GM12892 (cell line): ENCODE data around the gene SH3RF3.

ENCODE experiments used
- DNase-seq: peaks from one replicate; pipeline ENCODE4 v3.0.0; 2011; ENCODE audit not compliant: insufficient read length
- FAIRE-seq: peaks from 2 replicates; lab custom pipeline; 2011; peaks lifted over from hg19 to GRCh38; lab: Jason Lieb, UNC
- POLR2A ChIP-seq: IDR thresholded peaks from 2 replicates; pipeline ENCODE4 v1.6.1; 2011; ENCODE audit warnings: low read depth, low read length, control low read depth
- POLR2AphosphoS5 ChIP-seq: IDR thresholded peaks from 2 replicates; pipeline ENCODE4 v1.6.1; 2011; ENCODE audit warnings: low read depth, low read length, control low read depth
- TAF1 ChIP-seq: IDR thresholded peaks from 2 replicates; pipeline ENCODE4 v1.6.1; 2011; ENCODE audit warnings: low read depth, mild to moderate bottlenecking, control low read depth, low read length, borderline replicate concordance

Gene SH3RF3

DNA sequence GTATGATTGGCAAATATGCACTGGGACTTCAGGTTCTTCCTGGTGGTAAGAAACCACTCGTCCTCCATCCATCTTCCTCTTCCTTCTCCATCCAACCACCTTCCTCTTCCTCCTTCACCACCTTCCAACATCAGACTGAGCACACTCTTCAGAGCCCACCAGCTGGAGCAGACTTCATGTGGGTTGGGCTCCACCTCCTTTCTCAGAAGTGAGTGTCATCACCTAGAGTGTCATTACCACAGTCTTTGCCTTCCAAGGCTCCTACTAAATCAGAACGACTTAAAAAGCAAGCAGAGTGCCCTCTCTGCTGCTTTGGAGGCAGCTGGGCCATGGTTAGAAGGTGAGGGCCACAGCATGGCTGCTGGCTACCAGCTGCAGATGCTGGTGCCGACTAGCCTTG is 171.6 kb downstream of the SH3RF3 start:
- FAIRE-seq (no peak), DNase-seq (no peak)
- TF ChIP-seq POLR2A: no peak
- no peak for TF ChIP-seq POLR2AphosphoS5
- TF ChIP-seq TAF1: no peak

DNA sequence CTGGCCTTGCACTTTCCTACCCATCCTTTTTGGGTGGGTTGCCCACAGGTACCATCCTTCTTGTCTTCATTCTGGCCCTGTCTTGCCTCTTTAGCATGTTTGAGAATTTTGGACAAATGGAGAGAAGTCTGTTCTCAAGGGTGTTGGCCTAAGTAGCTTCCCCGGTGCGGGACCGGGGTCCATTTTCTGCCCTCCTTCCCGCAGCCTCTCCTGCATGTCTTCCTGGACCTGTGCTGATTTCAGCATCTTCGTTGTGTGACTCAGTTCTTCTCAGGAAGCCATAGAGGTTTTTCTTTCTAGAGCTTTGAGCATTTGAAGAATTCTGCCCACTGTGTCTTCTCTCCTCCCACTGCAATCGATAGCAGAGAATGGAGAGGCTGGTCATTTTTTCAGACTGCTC is 172.7 kb downstream of the SH3RF3 start:
- no peak for DNase-seq
- no peak for FAIRE-seq
- TF ChIP-seq TAF1 (no peak), POLR2A (no peak), POLR2AphosphoS5 (no peak)

DNA sequence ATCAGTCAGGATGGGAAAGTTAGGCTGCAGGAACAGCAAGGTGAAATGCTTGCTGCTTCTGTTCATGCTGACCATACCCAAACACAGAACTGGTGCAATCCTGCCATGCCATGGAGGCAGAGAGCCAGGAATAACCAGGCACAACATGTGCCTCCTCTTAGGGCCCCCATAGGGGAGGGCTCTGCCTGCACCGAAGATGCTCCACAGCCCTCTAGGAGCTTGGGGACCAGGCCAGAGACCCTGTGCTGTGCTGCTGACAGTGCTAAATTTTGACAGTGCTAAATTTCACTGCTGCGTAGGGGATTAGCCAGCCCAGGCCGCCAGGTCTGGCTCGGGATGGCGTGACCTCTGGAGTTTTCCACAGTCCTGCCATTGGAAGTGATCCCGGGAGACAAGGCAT is 173.3 kb downstream of the SH3RF3 start:
- FAIRE-seq: no peak

DNA sequence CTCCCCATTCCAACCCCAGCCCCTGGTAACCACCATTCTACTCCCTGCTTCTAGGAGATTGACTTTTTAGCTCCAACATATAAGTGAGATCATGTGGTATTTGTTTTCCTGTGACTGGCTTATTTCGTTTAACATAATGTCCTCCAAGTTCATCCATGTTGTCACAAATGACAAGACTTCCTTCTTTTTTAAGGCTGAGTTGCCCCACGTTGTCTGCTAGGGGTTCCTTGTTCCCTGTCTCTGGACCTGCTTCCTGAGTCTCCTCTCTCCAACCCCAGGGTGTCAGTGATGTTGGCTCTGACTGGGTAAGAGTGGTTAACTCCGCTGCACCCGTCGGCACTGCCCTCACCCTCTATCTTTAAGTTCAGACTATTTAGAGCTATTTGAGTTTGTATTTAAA is 175.2 kb downstream of the SH3RF3 start:
- DNase-seq (no peak), FAIRE-seq (no peak)
- TF ChIP-seq POLR2A: no peak
- no peak for TF ChIP-seq POLR2AphosphoS5
- TF ChIP-seq TAF1: no peak

More for the DNA sequence above, 173.3 kb downstream of the SH3RF3 start:
- DNase-seq: no peak
- TF ChIP-seq POLR2AphosphoS5: no peak
- no peak for TF ChIP-seq POLR2A
- TF ChIP-seq TAF1: no peak

DNA sequence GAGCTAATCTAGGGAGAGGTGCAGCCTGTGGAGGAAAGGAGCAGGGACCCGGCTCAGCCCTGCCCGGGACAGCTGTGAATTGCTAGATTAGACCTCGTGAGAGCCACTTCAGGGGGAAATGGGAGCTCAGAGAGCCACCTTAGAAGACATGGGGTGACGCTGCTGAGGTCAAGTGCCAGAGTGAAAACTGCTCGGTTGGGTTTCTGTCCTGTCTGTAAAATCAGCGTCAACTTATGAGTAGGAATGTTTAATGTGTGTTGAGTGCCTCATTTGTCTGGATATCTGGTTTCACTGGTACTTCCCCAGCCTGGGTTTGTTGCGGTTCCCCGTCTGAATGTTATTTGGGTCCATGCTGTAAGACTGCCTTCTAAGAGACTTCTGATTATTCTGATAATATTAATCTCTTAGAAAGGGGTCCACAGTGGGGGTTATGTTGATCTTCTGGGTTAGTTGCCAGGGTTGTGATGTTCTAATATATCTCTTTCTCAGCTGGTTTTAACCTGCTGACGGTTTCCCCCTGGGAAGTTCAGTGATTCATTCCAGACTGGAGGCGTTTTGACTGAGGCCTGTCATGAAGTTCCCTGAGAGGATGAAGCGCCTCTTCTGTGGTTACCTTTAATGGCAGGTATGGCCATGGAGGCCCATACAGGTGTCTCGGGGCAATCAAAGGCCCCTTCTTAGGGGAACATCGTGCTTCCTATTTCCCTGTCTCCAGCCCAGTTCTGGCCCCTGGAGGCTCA is 175.9 kb downstream of the SH3RF3 start:
- FAIRE-seq: no peak

DNA sequence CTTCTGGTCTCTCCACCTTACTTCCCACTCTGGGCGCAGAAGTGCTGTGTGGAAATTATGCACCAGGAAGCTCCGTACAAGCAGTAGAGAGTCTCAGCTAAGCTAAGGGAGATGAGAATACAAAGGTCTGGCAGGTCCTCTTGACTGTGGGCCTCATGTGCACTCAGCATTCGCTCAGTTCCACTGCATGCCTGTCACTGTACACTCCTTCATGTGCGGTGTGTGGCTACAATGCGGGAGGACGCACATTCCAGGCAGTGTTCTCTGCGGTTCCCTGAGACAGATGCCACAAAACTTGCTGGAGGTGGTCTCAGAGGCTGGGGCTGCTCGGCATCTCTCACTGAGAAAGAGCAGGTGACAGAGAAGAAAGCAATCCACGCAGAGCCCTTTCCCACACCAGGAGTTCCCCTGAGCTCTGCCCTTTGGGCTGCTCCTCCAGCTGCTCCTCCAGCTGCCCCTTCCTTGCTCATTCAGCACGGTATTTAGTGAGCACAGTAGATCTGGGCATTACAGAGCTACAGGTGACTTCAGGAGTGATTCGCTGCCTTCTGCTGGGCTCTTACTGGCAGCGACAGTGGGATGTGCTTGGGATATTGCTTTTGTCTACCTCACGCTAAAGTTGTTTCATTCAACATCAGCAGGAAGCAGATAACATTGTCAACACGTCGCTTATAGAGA is 176.6 kb downstream of the SH3RF3 start:
- FAIRE-seq (no peak), DNase-seq (no peak)
- TF ChIP-seq POLR2AphosphoS5 (no peak), TAF1 (no peak), POLR2A (no peak)

More for the DNA sequence above, 175.9 kb downstream of the SH3RF3 start:
- TF ChIP-seq POLR2AphosphoS5 (no peak), POLR2A (no peak), TAF1 (no peak)
- DNase-seq: no peak

DNA sequence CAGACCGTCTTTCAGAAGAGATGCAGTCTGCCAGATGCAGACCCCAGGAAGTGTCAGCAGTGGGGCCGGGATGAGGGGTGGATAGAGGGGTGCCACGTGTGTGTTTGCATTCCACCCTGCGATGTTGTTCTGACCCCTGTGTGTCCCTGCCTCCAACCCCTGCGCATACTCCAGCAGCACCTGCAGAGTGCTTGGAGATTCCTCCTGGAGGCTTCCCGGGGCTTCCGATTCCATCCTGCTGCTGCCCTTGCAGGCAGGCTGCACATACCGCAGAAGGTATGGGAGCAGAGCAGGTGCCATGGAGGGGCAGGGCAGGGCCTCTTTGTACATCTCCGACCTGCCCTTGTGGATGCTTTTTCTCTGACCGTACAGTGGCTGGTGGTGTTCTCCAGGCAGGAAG is 177.2 kb downstream of the SH3RF3 start:
- FAIRE-seq: no peak
- DNase-seq: no peak
- TF ChIP-seq POLR2A: no peak

DNA sequence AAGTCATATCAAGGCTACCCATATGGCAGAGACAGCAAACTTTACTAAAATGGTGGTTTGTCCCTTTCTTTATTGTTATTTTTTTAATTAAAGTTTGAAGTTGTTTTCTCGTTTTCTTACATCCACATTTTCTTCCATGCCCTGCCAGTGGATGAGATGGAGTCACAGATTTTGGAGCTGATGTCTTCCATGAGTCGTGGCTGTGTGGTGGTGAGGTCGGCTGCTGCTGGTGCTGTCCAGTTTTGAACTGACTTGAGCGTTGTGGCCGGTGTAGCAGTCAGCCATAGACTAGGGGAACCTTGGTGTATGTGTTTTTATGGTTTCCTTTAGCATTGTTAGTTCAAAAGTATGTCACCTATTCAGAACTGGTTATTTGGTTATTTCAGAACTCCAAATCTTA is 182.8 kb downstream of the SH3RF3 start:
- DNase-seq: no peak
- no peak for TF ChIP-seq POLR2A
- no peak for TF ChIP-seq POLR2AphosphoS5
- TF ChIP-seq TAF1: no peak
- no peak for FAIRE-seq

DNA sequence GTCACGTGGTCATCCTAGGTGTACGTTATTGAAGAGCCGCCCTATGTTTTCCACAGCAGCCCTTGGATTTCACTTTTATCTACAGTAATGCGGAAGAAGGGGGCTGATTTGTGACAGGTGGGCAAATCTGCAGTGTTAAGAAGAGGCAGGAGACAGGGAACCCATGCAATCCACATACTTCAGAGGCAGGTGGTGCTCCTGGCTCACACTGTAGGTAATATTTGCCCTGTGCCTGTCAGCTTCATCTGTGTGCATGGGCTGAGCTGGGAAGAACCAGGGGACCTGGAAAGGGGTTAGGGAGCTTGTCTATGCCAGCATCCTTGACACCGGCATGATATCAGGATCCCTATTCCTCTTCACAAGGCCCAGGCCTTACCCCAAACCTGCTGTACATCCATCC is 183.9 kb downstream of the SH3RF3 start:
- no peak for DNase-seq
- TF ChIP-seq TAF1 (no peak), POLR2A (no peak), POLR2AphosphoS5 (no peak)
- peak; percentile 67 for FAIRE-seq

DNA sequence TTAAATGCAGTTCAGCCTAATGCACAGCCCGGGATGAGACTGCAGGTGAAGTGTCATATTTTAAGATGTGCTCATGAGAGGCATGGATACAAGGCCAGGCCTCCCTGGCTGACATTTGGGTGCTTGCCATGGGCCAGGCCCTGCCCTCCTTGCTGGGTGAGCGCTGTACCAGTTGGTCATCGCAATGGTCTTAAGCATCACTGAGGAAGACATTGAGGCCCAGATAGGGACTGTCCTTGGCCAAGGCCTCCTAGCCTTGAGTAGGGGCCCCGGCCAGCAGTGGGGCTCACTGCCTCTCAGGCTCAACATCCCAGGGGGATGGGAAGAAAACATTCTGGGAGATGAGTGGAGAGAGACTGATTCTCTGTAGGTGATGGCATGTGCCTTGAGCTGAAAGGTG is 184.3 kb downstream of the SH3RF3 start:
- no peak for TF ChIP-seq POLR2AphosphoS5
- no peak for TF ChIP-seq TAF1
- no peak for TF ChIP-seq POLR2A
- FAIRE-seq: no peak
- DNase-seq: no peak

DNA sequence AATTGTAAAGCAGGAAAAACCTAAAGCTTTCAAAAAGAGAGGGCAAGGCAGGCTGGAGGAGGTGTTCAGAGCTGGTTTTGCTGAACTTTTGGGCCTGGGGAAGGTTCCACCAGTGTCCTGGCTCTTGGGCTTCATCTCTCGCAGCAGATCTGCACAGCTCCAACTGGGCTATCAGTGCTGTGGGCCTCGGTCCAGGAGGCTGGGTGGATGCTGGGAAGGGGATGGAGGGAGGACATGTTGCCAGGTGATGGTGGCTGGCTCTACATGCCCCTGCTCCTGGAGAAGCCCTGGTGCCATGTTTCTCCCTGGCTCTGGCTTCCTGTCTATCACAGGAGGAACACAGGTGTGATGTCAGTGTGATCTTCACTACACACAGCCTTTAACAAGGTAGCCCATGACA is 187.1 kb downstream of the SH3RF3 start:
- FAIRE-seq: no peak
- no peak for DNase-seq
- TF ChIP-seq POLR2A: no peak
- no peak for TF ChIP-seq TAF1
- no peak for TF ChIP-seq POLR2AphosphoS5

DNA sequence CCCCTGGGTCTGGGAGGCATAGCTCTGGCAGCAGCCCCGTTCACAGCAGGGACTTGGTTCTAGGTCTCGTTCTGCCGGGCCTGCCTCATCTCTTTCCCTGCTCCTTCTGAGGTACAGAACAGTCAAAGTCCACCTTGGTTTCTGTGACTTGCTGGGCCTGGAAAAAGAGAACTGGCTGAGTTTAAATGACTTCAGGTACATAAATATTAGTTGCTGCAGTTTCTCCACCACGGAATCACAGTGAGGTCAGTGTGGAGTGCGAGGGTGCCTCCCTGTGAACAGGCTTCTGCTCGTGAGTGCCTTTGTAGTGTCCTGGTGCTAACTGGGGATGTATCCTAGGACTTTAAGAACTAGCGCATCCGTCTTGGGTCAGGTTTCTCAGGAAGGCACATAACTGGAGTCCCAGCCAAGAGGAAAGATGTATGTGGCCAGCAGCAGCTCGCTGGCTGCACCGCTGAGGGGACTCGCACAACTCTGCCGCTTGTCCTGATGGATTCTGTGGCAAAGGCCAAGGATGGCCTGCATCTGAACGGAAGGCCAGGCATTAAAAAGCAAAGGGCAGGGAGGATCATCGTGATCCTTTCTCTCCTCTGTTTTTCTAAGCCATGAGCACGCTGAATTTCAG is 188.6 kb downstream of the SH3RF3 start:
- no peak for FAIRE-seq
- DNase-seq: no peak

More for the DNA sequence above, 188.6 kb downstream of the SH3RF3 start:
- TF ChIP-seq TAF1 (no peak), POLR2AphosphoS5 (no peak), POLR2A (no peak)
